K562 (cell line): ENCODE data around the gene GNAT1. TPM values are rescaled to one million over a fixed set of nuclear protein-coding genes. Genes with fewer than 3 reads are reported as not detected.

Experiments
- ATAC-seq: fragments of 200-7000 bp; cut with Tn5 transposase; 3 replicates; pipeline ENCODE4 v1.9.1; 2020; ENCODE audit warnings: moderate library complexity
- BruUV-seq: library from RNA; stranded (reverse); fragments of 400-500 nt; replicated peaks from 2 replicates; lab custom pipeline; 2021; lab: Mats Ljungman, UMichigan
- CTCF ChIA-PET: fragments of 300-600 bp; formaldehyde crosslinking; extraction: SDS; loops from one replicate; lab custom pipeline; 2021; ENCODE audit warnings: low intra/inter-chr PET ratio; lab: Yijun Ruan, JAX
- POLR2A ChIA-PET: fragments of 300-600, 350-650 bp; sonication (Branson Sonifier 250); formaldehyde crosslinking; extraction: SDS; loops from one replicate; lab custom pipeline; 2021; ENCODE audit warnings: antibody characterized with exemption, inconsistent platforms; lab: Yijun Ruan, JAX
- DNase-seq, 4 experiments: peaks; one replicate each; pipeline versions ENCODE4 v3.0.0 to v3.0.0-alpha.2; 2011 to 2018; ENCODE audit warnings: low spot score in 3 of 4, mixed read lengths in 3 of 4; ENCODE audit errors: extremely low read depth in 1 of 4
- FAIRE-seq: peaks from 2 replicates; lab custom pipeline; 2011; peaks lifted over from hg19 to GRCh38; lab: Jason Lieb, UNC
- H2AFZ ChIP-seq: 2 replicates; pipeline ENCODE4 v1.6.0; 2011; ENCODE audit warnings: low read depth, low read length, control low read depth, inconsistent platforms
- H3K27ac ChIP-seq: fragments of 200-600 bp; 3 replicates; pipeline ENCODE4 v1.8.0; 2011; ENCODE audit warnings: low read depth, mild to moderate bottlenecking, control low read depth, inconsistent platforms, low read length, moderate library complexity, mixed read lengths; ENCODE audit errors: extremely low read depth
- H3K27me3 ChIP-seq, 2 experiments: fragments of 300-600 bp in 1 of 2; 2 replicates in 1 of 2; 3 replicates in 1 of 2; pipeline versions ENCODE4 v1.6.0 to v1.8.0; 2011; ENCODE audit warnings: inconsistent platforms in 2 of 2, low read length in 2 of 2, mild to moderate bottlenecking in 1 of 2, mixed read lengths in 1 of 2, moderate library complexity in 1 of 2; ENCODE audit not compliant: control insufficient read depth in 2 of 2, insufficient read depth in 2 of 2
- H3K36me3 ChIP-seq: fragments of 300-600 bp; 3 replicates; pipeline ENCODE4 v1.8.0; 2011; ENCODE audit warnings: mild to moderate bottlenecking, low read length, inconsistent platforms; ENCODE audit not compliant: control insufficient read depth, insufficient read depth
- H3K4me1 ChIP-seq, 2 experiments: fragments of 200-600 bp in 1 of 2; replicated peaks in 1 of 2; 2 replicates in 1 of 2; 3 replicates in 1 of 2; pipeline versions ENCODE4 v1.5.1 to v1.8.0; 2011; ENCODE audit warnings: inconsistent platforms in 2 of 2, low read length in 2 of 2, mild to moderate bottlenecking in 1 of 2, mixed read lengths in 1 of 2, moderate library complexity in 1 of 2; ENCODE audit not compliant: control insufficient read depth in 2 of 2, insufficient read depth in 2 of 2
- H3K4me2 ChIP-seq: 2 replicates; pipeline ENCODE4 v1.6.1; 2011; ENCODE audit warnings: low read length, control low read depth, inconsistent platforms, mixed read lengths; ENCODE audit not compliant: insufficient read depth
- H3K4me3 ChIP-seq: fragments of 200-600 bp; sonication (generic), shearing (Covaris generic); 2 replicates; pipeline ENCODE4 v1.5.1; 2016; ENCODE audit warnings: control low read depth, inconsistent platforms
- H3K79me2 ChIP-seq: fragments of 200-600 bp; 3 replicates; pipeline ENCODE4 v1.8.0; 2011; ENCODE audit warnings: low read length, inconsistent platforms; ENCODE audit not compliant: control insufficient read depth, insufficient read depth
- H3K9ac ChIP-seq, 2 experiments: 2 replicates each; pipeline versions ENCODE4 v1.6.0 to v1.6.1; 2011; ENCODE audit warnings: low read depth in 2 of 2, low read length in 2 of 2, control low read depth in 1 of 2, inconsistent platforms in 1 of 2, mild to moderate bottlenecking in 1 of 2, mixed read lengths in 1 of 2; ENCODE audit not compliant: insufficient read depth in 1 of 2
- H3K9me1 ChIP-seq: one replicate; pipeline ENCODE4 v1.6.0; 2011; ENCODE audit warnings: inconsistent platforms, mild to moderate bottlenecking, low read length, moderate library complexity; ENCODE audit not compliant: control insufficient read depth, insufficient read depth
- H3K9me3 ChIP-seq: replicated peaks from 2 replicates; pipeline ENCODE4 v1.5.1; 2011; ENCODE audit warnings: low read depth, low read length, inconsistent platforms; ENCODE audit not compliant: control insufficient read depth, insufficient read depth
- H4K20me1 ChIP-seq: replicated peaks from 2 replicates; pipeline ENCODE4 v1.6.1; 2011; ENCODE audit warnings: low read length, inconsistent platforms, mixed read lengths; ENCODE audit not compliant: control insufficient read depth, insufficient read depth
- CAMTA2 ChIP-seq: fragments of 250-450 bp; sonication (Bioruptor Pico); conservative IDR thresholded peaks from 2 replicates; pipeline ENCODE4 v1.5.1; 2022
- DNMT1 ChIP-seq: fragments of 450-650 bp; IDR thresholded peaks from 2 replicates; pipeline ENCODE4 v1.6.1; 2016; ENCODE audit warnings: antibody characterized with exemption, mild to moderate bottlenecking
- RHOXF2B ChIP-seq: fragments of 250-450 bp; sonication (Bioruptor Pico); conservative IDR thresholded peaks from 2 replicates; pipeline ENCODE4 v1.5.1; 2021
- SP1 ChIP-seq: sonication (generic); formaldehyde crosslinking; IDR thresholded peaks from 2 replicates; pipeline ENCODE4 v1.8.1; 2022; ENCODE audit warnings: mild to moderate bottlenecking, missing genetic modification reagents
- TCF7L2 ChIP-seq: fragments of 150-350 bp; IDR thresholded peaks from 2 replicates; pipeline ENCODE4 v1.6.1; 2016; ENCODE audit warnings: low read depth, mild to moderate bottlenecking, low read length, moderate library complexity
- XRCC3 ChIP-seq: fragments of 450-650 bp; IDR thresholded peaks from 2 replicates; pipeline ENCODE4 v1.6.1; 2017; ENCODE audit warnings: mild to moderate bottlenecking, moderate library complexity
- ZNF274 ChIP-seq: IDR thresholded peaks from 2 replicates; pipeline ENCODE4 v1.6.1; 2011; ENCODE audit warnings: low read depth, mild to moderate bottlenecking, low read length, moderate library complexity, borderline replicate concordance
- ZNF57 ChIP-seq: fragments of 450-650 bp; formaldehyde crosslinking; IDR thresholded peaks from 2 replicates; pipeline ENCODE4 v1.4.0; 2020; ENCODE audit warnings: mild to moderate bottlenecking, moderate library complexity
- WGBS: fragments of 100-300 bp; shearing (Covaris generic); methylation state at CpG from one replicate; pipeline ENCODE4 v1.1.6; 2016; ENCODE audit warnings: low coverage, mixed read lengths; ENCODE audit not compliant: insufficient coverage; ENCODE audit errors: missing lambda C conversion rate; 5-methylcytosine and 5-hydroxymethylcytosine counted together
- in situ Hi-C: fragments of 300-500 bp; cut with MboI; formaldehyde crosslinking; loops from 4 replicates; pipeline ENCODE4 v1.15.0; 2018; ENCODE audit warnings: inconsistent platforms, mixed read lengths
- intact Hi-C: fragments of 100-400 bp; cut with micrococcal nuclease; formaldehyde crosslinking; loops from 2 replicates; pipeline ENCODE4 v1.14.2; 2022
- polyA plus RNA-seq, 8 experiments: library from polyadenylated mRNA; depleted of rRNA in 4 of 8; stranded (reverse) in 5 of 8; unstranded in 3 of 8; fragments of >200 nt; fragmentation: Nextera tagmentation in 2 of 8; fragmentation: Illumina TruSeq in 1 of 8; extraction: Ambion mirVana in 2 of 8; extraction: Trizol in 1 of 8; gene quantifications; 2 replicates each; pipeline versions ENCODE4 v1.2.1 to v1.2.3, GENCODE V29; 2011 to 2014; ENCODE audit warnings: inconsistent platforms in 1 of 8, missing spikeins in 1 of 8
- total RNA-seq, 7 experiments: library from RNA; depleted of rRNA in 6 of 7; stranded (reverse); fragments of >200 nt in 6 of 7; fragmentation: Illumina TruSeq in 2 of 7; extraction: Trizol in 2 of 7; gene quantifications; 2 replicates each; pipeline versions ENCODE4 v1.2.1 to v1.2.3, GENCODE V29; 2011 to 2021; ENCODE audit warnings: low replicate concordance in 1 of 7
- TF ChIP-seq, protein P1 (sequence below): fragments of 200-600 bp; sonication (generic); IDR thresholded peaks from one replicate; pipeline ENCODE4 v1.6.1; 2012; ENCODE audit warnings: mild to moderate bottlenecking, low read depth, low read length, inconsistent platforms
- TF ChIP-seq, protein P2 (sequence below): fragments of 250-450 bp; sonication (Bioruptor Pico); IDR thresholded peaks from 2 replicates; pipeline ENCODE4 v1.4.0; 2020; ENCODE audit warnings: mild to moderate bottlenecking

GNAT1 gene
- total and polyA plus RNA-seq, 9 of the 15 experiments (the other 6 are each of a cell fraction or from before 2014, with no cell fraction given) = not detected

DNA sequence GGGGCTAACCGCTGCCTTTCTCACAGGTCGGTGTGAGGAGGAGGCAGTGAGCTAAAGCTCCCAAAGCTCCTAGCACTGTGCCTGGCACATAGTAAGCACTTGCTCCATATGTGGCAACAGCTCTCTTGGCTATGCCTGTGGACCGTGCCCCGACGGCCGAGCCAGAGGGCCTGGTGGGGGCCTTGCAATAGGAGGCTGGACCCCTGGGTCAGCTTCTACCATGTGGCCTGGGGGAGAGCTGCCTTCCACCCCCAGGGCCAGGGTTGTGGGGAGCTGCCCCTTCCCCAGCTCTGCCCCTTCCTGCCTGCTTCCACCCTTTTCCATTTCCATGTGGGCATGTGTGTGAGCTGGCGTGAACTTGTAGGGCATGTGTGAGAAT is 16.9 kb upstream of the GNAT1 start:
- Histone ChIP-seq H3K27me3 (no peaks in the 10 kb centered on the region), H3K36me3 (no peaks in the 10 kb centered on the region), H4K20me1 (no peaks in the 10 kb centered on the region), H3K9me1 (no peaks in the 10 kb centered on the region), H3K9me3 (no peaks in the 10 kb centered on the region), H3K79me2 (no peaks in the 10 kb centered on the region), H3K4me2 (no peak overlapping the region), H3K4me3 (no peak overlapping the region), H2AFZ (no peak overlapping the region), H3K4me1 (peaks cover 0 to 30% of the 10 kb centered on the region in 2 experiments; a peak in 3 of 5 replicates), H3K27ac (no peak overlapping the region), H3K9ac (no peak overlapping the region)
- FAIRE-seq (no peak), DNase-seq (no peak), ATAC-seq (no peak)
- ChIA-PET POLR2A (no interaction called here), CTCF (no interaction called here)
- WGBS = 54% methylated on average over 2 of the region's 7 CpGs
- in situ Hi-C loops = no loop called here
- no TSS peak for BruUV-seq
- intact Hi-C loops = no loop called here
- TF ChIP-seq DNMT1 = no peak
- TF ChIP-seq ZNF274 = no peak
- no peak for TF ChIP-seq TCF7L2
- TF ChIP-seq XRCC3 = no peak
- TF ChIP-seq, protein P1, sequence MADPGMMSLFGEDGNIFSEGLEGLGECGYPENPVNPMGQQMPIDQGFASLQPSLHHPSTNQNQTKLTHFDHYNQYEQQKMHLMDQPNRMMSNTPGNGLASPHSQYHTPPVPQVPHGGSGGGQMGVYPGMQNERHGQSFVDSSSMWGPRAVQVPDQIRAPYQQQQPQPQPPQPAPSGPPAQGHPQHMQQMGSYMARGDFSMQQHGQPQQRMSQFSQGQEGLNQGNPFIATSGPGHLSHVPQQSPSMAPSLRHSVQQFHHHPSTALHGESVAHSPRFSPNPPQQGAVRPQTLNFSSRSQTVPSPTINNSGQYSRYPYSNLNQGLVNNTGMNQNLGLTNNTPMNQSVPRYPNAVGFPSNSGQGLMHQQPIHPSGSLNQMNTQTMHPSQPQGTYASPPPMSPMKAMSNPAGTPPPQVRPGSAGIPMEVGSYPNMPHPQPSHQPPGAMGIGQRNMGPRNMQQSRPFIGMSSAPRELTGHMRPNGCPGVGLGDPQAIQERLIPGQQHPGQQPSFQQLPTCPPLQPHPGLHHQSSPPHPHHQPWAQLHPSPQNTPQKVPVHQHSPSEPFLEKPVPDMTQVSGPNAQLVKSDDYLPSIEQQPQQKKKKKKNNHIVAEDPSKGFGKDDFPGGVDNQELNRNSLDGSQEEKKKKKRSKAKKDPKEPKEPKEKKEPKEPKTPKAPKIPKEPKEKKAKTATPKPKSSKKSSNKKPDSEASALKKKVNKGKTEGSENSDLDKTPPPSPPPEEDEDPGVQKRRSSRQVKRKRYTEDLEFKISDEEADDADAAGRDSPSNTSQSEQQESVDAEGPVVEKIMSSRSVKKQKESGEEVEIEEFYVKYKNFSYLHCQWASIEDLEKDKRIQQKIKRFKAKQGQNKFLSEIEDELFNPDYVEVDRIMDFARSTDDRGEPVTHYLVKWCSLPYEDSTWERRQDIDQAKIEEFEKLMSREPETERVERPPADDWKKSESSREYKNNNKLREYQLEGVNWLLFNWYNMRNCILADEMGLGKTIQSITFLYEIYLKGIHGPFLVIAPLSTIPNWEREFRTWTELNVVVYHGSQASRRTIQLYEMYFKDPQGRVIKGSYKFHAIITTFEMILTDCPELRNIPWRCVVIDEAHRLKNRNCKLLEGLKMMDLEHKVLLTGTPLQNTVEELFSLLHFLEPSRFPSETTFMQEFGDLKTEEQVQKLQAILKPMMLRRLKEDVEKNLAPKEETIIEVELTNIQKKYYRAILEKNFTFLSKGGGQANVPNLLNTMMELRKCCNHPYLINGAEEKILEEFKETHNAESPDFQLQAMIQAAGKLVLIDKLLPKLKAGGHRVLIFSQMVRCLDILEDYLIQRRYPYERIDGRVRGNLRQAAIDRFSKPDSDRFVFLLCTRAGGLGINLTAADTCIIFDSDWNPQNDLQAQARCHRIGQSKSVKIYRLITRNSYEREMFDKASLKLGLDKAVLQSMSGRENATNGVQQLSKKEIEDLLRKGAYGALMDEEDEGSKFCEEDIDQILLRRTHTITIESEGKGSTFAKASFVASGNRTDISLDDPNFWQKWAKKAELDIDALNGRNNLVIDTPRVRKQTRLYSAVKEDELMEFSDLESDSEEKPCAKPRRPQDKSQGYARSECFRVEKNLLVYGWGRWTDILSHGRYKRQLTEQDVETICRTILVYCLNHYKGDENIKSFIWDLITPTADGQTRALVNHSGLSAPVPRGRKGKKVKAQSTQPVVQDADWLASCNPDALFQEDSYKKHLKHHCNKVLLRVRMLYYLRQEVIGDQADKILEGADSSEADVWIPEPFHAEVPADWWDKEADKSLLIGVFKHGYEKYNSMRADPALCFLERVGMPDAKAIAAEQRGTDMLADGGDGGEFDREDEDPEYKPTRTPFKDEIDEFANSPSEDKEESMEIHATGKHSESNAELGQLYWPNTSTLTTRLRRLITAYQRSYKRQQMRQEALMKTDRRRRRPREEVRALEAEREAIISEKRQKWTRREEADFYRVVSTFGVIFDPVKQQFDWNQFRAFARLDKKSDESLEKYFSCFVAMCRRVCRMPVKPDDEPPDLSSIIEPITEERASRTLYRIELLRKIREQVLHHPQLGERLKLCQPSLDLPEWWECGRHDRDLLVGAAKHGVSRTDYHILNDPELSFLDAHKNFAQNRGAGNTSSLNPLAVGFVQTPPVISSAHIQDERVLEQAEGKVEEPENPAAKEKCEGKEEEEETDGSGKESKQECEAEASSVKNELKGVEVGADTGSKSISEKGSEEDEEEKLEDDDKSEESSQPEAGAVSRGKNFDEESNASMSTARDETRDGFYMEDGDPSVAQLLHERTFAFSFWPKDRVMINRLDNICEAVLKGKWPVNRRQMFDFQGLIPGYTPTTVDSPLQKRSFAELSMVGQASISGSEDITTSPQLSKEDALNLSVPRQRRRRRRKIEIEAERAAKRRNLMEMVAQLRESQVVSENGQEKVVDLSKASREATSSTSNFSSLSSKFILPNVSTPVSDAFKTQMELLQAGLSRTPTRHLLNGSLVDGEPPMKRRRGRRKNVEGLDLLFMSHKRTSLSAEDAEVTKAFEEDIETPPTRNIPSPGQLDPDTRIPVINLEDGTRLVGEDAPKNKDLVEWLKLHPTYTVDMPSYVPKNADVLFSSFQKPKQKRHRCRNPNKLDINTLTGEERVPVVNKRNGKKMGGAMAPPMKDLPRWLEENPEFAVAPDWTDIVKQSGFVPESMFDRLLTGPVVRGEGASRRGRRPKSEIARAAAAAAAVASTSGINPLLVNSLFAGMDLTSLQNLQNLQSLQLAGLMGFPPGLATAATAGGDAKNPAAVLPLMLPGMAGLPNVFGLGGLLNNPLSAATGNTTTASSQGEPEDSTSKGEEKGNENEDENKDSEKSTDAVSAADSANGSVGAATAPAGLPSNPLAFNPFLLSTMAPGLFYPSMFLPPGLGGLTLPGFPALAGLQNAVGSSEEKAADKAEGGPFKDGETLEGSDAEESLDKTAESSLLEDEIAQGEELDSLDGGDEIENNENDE = no peak
- TF ChIP-seq CAMTA2 (CRISPR knock-in tag) = no peak
- no peak for TF ChIP-seq ZNF57
- no peak for TF ChIP-seq RHOXF2B (CRISPR knock-in tag)
- no peak for TF ChIP-seq SP1 (CRISPR knock-in tag)
- TF ChIP-seq, protein P2, sequence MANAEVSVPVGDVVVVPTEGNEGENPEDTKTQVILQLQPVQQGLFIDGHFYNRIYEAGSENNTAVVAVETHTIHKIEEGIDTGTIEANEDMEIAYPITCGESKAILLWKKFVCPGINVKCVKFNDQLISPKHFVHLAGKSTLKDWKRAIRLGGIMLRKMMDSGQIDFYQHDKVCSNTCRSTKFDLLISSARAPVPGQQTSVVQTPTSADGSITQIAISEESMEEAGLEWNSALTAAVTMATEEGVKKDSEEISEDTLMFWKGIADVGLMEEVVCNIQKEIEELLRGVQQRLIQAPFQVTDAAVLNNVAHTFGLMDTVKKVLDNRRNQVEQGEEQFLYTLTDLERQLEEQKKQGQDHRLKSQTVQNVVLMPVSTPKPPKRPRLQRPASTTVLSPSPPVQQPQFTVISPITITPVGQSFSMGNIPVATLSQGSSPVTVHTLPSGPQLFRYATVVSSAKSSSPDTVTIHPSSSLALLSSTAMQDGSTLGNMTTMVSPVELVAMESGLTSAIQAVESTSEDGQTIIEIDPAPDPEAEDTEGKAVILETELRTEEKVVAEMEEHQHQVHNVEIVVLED (CRISPR knock-in tag) = no peak
